Putamen (tissue), 1 donor: ENCODE measurements around the gene FLNB.
"Not testable (repeated sequence)": the region's sequence is repeated elsewhere in the genome, so short reads cannot be mapped to it uniquely, and the experiment has no call there.

ENCODE experiments used
- DNase-seq: peaks from one replicate; pipeline ENCODE4 v3.0.0-alpha.2; 2016; ENCODE audit warnings: low spot score

Gene FLNB

DNA sequence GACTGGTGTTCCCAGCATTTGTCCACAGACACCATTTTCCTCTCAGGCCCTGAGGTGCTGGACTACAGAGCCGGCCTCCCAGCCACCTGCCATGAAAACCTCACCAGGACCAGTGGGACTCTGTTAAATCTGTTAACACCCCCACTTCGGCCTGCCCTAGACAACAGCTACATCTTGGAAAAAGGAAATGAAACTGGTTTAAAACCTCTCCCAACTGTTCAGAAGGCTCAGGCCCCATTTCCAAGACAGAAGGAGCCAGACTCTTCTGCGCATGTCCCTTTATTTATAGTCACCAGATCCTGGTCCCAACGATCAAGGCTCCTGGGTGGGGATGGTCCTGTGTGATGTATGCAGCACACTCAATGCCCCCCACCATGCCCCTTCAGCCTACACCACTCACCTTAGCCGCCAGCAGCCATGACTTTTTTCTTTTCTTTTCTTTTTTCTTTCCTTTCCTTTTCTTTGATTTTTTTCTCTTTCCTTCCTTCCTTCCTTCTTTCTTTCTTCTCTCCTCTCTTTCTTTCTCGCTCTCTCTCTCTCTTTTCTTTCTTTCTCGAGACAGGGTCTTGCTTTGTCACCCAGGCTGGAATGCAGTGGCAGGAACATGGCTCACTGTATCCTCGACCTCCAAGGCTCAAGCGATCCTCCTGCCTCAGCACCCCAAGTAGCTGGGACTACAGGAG, 25.5 kb upstream of the FLNB start:
- DNase-seq = no peak

DNA sequence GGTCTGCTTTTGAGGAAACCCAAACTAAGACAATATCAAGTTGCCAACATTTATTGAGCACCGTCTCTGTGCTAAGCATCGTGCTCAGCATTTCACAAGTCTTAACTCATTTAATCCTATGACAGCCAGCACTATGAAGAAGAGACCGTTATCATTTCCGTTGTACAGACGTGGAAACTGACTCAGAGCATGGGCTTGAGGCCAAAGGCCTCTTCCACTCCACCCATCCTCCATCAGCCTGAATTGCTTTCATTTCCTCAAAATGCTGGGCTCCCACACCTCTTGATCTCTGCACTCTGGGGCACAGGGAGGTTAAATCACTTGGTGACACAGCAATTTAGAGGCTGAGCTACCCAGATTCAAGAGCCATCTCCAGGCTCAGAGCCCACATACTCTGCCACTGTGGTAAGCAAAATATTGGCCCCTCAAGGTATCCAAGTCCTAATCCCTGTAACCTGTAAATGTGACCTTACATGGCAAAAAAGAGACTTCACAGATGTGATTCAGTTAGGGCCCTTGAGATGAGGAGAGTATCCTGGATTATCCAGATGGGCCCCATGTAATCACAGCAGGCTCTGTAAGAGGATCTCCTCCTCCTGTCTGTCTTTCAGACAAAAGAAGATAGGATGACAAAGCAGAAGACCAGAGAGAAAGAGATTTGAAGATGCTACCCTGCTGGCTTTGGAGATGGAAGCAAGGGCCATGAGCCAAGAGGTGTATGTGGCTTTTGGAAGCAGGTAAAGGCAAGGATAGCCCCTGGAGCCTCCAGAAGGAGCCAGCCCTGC, 24.3 kb upstream of the FLNB start:
- no peak for DNase-seq

DNA sequence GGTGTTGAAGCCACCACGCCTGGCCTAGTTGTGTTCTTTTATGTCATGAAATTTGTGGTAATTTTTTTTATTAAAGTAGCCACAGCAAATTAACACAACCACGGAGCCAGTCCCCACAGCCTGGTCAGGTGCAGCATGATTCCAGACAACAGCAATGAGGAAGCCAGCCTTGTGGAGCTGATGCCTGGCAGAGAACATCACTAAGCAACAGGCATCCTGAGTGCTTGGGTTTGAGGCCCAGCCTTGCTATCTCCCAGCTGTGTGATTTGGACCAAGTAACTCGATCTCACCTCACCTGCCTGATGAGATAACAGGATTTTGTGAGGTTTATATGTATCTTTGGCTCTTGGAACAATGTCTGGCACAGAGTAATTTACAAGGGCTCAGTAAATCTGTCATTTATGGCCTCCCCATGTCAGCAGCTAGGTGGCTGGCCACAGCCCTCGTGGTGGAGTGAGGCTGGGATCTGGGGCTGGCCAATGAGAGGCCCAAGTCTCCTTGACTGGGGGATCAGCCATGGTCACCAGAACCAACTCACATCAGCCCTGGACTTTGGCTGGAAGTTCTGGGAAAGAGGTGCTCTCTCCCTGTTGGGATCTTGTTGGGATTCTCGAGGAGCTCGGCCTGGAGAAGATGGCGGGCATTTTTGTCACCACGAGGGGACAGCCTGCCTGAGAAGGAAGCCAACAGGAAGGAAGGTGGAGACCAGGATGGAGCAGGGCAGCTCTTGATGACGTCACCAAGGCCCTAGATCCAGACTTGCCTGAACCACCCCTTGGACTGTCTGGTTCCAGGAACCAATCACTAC, 22.8 kb upstream of the FLNB start:
- no peak for DNase-seq

DNA sequence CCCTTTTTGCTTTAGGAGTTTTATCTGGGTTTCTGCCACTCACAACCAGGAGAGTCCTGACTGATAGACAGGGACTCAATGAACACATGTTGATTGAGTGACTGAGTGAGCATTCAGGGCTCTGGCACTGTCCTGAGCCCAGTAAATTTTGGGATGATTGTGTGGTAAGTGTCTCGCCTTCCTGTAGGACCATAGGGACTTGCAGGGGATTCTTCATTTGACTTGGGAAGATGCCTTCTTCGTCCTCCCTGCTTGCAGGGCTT, 22.3 kb upstream of the FLNB start:
- no peak for DNase-seq

DNA sequence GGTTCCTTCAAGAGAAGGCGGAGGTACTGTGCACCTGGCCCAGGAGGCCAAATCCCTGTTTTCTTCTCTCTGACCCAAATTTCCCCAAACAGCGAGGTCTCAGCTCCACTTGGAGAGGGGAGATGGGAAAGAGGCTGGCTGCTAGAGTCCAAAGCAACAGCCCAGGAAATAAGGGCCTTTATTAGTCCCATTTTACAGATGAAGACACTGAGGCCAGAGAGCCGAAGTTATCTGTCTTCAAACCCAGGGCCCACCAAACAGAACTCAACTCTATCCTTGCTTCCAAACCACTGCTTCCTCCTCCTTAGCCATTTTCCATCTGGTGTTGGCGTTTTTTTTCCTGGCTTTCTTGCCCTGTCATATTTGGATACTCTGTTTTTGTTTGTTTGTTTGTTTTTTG, 22.0 kb upstream of the FLNB start:
- DNase-seq = no peak

DNA sequence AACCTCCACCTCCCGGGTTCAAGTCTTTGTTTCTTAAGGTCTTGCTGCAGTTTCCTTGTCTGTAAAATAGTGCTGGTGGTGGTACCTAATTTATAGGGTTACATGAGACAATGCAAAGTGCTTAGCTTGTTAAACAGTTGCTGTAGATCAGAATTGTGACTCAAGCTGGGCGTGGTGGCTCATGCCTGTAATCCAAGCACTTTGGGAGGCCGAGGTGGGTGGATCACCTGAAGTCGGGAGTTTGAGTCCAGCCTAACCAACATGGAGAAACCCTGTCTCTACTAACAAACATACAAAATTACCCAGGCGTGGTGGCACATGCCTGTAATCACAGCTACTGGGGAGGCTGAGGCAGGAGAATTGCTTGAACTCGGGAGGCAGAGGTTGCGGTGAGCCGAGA, 19.0 kb upstream of the FLNB start:
- not testable (repeated sequence) for DNase-seq

DNA sequence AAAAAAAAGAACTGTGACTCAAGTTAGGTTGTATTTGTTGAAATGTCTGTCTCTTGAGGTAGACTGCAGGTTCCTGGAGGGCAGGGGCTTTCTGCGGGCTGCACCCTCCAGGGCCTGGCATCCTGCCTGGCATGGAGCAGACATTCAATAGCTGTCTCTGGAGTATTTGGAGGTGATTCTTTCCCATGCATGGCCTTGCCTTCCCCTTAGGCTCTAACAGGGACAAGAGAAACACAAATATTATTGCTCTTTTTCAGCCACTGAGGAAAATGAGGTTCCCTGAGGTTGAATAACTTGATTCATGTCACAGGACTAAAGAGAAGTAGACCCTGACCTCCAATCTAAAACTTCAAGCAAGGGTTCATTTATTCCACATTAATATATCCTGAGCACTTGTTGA, 18.6 kb upstream of the FLNB start:
- no peak for DNase-seq

DNA sequence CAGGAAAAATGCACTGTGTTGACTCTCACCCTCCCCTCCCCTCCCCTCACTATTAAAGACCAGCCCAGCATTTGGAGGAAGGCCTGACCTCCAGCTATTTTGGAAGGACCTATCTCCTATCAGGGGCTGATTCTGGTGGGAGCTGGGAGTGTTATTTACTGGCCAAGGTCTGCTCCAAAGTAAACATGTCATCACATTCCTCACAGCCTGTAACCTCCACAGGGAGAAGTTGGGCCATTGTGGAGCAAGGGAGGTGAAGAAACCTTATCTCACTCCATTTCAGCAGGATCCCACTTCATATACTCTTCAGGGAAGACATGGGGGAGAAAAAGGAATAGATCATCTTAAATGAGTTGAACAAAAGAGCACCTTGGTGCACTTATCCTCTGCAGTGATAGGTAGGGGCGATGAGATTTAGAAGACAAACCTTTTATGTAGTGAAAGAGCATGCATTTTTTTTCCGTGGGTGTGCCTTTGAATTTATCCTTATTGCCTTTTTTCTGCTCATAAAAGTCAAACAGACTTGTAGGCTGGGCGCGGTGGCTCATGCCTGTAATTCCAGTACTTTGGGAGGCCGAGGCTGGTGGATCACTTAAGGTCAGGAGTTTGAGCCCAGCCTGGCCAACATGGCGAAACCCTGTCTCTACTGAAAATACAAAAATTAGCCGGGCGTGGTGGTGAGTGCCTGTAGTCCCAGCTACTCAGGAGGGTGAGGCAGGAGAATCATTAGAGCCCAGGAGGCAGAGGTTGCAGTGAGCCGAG, 15.6 kb upstream of the FLNB start:
- peak; percentile 60 for DNase-seq

DNA sequence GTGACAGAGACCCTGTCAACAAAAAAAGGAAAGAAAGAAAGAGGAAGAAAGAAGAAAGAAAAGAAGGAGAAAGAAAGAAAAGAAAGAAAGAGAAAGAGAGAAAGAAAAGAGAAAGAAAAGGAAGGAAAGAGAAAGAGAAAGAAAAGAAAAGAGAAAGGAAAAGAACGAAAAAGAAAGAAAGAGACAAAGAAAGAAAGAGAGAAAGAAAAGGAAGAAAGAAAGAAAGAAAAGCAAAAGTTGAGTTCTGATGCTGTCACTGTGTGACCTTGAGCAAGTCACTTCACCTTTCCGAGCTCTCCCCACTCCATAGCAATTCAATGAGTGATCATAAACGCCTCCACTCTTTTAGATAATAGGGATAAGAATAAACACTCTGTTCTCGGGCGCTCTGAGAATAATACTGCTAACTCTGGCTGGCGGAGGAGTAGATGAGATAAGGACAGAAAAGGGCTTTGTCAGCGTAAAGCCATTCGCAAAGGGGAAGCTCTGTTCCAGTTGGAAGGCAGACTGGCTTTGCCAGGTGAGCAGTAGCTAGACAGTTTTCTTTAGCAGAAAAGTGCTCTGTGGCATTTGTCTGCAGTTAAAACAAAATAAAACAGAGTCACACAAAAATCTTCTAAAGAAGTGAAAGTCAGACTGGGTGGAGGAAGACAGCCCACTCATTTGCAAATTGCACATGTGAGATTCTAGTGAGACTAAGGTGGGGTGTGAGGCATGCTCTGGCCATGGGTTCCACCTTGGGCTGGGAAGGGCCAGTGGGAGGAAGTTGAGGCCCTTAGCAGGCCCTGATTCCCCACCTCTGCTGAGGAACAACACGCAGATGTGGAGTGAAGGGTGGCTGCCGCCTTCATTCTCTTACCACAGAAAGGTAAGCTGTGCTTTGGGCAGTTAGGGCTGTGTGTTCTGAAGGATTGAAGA, 9.6 kb upstream of the FLNB start:
- DNase-seq = peak; percentile 77

DNA sequence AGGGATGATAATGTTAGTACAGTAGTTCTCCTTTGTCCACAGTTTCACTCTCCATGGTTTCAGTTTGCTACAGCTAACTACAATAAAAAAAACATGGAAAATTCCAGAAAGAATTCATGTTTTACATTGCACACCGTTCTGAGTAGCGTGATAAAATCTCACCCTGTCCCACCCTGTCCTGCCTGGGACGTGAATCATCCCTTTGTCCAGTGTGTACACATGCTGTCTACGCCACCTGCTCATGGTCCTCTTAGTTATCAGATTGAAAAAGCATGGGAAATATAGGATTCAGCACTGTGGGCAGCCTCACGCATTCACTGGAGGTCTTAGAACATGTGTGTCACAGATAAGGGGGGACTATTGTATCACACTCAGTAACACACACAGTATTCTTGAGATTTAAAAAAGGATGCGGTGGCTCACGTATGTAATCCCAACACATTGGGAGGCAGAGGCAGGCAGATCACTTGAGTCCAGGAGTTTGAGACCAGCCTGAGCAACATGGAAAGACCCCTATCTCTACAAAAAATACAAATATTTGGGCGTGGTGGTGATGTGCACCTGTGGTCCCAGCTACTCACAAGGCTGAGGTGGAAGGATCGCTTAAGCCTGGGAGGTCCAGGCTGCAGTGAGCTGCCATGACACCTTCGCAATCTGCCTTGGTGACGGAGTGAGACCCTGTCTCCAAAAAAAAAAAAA, 8.7 kb upstream of the FLNB start:
- DNase-seq = no peak

DNA sequence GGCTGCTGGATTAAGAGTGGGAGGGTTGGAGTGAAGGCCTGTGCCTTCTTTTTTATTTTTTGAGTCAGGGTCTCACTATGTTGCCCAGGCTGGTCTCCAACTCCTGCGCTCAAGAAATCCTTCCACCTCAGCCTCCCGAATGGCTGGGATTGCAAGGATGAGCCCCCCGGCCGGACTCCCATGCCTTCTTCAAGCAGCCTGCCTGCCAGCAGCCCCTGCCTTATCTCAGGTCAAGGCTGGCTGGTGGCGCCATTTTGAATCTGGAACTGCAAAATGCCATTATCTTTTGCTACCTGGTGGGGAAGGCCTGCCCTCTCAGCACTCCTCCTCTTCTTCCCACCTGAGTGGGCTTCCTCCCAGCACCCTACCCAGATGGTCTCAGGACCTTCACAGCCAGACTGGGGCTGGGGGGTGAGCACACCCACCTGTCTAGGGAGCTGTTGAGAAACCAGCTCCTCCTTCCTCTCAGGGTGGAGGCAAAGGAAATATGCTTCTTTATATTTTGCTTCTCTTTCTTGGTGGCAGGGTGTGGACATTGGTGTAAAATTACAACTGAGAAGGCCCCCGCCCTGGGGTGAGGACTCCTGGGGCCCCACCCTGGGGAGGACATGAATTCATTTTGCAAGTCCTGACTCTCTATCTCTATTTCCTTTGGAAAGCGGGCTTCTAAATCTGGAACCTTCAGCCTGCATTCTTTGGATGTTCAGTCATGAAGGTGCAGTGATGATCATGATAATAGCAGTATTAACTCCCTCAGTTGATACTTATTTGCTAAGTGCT, 7.7 kb upstream of the FLNB start:
- no peak for DNase-seq

DNA sequence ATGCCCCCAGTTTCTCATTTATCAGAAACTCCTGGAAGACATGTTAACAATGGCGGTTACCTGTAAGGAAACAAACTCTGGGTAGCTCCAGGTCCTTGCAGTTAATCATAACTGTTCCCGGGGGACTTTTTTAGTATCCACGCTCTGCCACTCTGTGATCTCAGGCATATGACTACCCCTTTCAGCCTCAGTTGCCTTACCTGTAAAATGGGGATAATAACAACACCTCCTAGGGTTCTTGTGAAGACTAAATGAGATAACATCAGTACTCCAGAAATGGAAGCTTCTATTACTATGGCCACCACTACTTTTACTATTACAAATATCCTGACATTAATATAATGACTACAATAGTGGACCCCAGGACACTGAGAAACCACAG, 7.1 kb upstream of the FLNB start:
- no peak for DNase-seq

DNA sequence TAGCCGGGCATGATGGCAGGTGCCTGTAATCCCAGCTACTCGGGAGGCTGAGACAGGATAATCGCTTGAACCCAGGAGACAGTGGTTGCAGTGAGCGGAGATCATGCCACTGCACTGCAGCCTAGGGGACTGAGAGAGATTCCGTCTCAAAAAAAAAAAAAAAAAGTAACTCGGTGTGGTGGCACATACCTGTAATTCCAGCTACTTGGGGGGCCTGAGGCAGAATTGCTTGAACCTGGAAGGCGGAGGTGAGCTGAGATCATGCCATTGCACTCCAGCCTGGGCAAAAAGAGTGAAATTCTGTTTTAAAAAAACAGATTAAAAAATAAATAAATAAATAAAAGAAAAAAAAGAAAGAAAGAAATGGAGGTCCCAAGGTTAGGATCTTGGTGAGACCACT, 6.2 kb upstream of the FLNB start:
- DNase-seq = no peak

DNA sequence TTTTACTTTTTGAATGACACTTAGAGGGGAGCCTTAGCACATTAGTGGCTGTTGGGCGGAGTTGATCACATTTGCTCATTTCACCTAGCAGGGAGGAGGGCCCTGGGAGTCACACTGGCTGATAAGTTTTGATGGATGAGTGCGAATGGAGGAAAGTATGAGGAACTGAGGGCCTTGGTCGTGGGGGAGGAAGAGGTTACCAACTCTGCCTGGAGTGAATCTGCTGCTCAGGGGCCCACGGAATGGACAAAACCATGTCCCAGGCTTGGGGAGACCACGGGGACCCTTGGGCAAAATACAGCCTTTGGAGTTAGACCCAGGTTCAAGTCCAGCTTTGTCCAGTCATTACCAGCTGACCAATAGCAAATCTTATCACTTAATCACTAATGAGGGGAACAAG, 5.1 kb upstream of the FLNB start:
- DNase-seq = no peak

DNA sequence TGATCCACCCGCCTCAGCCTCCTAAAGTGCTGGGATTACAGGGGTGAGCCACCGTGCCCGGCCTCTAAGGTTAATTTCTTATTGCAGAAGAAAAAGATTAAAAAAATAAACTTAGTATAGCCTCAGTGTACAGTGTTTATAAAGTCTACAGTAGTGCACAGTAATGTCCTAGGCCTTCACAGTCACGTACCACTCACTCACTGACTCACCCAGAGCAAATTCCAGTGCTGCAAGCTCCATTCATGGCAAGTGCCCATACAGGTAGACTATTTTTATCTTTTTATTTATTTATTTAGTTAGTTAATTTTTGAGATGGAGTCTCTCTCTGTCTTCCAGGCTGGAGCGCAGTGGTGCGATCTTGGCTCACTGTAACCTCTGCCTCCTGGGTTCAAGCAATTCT, 3.2 kb upstream of the FLNB start:
- DNase-seq = no peak

DNA sequence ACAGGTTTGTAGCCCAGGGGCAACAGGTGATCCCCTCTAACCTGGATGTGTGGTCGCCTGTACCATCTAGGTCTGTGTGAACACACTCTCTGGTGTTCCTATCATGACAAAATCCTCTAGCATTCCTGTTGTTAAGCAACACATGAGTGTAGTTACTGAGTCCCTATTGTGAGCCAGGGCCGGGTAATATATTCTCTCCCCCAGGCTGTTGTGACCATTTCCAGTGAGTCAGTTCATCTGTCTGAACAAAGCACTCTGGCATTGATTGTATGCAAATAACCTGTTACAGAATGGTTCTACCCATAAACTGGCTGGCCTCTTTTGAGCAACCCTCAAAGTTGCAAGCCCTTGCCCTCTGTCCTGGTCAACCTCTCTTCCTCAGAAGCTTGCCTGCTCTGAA, 2.6 kb upstream of the FLNB start:
- DNase-seq = no peak

DNA sequence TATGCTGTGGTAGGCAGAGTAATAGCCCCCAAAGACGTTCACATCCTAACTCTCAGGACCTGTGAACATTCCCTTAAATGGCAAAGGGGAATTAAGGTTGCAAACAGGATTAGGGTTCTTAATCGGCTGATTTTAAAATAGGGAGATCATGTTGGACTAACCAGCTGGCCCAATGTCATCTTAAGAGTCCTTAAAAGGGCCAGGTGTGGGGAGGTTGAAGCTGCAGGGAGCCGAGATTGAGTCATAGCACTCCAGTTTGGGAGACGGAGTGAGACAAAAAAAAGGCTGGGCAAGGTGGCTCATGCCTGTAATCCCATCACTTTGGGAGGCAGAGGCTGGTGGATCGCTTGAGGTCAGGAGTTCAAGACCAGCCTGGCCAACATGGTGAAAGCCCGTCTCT, 1.6 kb upstream of the FLNB start:
- DNase-seq = no peak

DNA sequence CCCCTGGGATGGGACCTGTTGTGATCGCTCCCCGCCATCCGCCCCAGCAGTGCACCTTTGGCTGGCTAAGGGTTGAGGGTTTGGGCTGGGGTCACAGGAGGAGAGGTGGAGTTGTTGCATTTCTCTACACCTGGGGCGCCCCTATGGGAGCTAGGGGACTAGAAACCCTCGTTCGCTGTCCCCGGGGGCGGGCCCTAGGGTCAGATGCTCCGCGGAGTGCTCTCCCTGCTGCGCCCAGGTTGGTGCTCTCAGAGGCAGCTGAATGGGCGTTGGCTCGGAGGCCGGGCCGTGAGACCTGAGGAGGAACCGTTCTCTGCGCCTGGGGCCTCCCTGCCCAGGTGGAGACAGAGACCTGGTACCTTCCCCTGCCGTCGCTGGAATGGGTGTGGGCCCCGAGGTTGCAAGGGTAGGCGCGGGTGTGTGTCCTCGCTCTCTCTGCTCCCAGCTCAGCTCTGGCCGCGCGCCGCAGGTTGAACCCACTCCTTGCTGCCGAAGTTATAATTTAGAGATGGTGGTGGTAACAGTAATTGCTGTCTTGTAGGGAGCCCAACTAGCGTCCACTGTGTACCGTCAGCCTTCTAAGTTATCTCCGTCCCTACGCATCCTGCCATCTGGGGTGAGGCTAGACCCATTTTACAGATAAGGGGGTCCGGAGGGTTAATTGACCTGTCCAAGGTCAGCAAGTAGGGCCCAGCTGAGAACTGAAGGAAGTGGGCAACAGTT, 965 bp downstream of the FLNB start:
- no peak for DNase-seq

DNA sequence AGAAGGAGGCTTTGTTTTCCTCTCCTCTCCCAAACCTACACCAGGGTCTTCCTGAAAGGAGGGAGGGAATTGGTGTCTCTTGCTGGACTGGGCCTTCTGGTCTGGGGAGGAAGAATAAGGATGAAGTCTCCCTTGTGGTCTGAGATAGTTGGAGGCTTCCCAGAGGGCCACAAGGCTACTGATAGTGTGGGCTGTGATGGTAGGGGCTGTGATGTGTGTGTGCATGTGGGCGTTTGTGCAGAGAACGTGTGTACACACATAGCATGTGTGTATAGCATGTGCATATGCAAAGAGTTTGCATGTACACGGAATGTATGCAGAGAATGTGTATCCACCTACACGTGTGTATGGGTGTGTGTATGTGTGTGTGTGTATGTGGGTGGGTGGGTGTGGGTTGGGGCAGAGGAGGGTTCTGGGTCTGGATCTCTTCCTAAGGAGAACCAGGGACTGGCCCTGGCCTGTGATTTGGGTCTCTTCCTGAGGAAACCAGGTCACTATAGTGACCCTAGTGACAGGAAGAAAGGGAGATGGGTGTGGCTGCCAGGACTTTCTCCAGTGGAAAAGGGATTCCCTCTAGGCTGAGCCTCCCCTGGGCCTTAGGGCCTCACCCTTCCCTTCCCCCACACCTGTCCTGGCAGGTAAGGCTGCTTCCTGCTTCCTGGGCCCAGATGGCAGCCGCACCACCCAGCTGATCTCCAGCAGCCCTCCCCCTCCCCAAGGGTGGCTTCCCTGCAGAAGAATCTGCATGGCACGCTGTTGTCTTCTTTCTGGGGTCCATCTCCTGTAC, 1.7 kb downstream of the FLNB start:
- DNase-seq = no peak
